NCI-H146 (cell line): ENCODE data around the gene KCNN3.
A peak's percentile ranks its signal among the peaks of the same experiment; 100 is the strongest.

Source experiments
- DNase-seq: peaks from one replicate; lab custom pipeline; 2025; lab: John Stamatoyannopoulos, UW

The KCNN3 gene

DNA sequence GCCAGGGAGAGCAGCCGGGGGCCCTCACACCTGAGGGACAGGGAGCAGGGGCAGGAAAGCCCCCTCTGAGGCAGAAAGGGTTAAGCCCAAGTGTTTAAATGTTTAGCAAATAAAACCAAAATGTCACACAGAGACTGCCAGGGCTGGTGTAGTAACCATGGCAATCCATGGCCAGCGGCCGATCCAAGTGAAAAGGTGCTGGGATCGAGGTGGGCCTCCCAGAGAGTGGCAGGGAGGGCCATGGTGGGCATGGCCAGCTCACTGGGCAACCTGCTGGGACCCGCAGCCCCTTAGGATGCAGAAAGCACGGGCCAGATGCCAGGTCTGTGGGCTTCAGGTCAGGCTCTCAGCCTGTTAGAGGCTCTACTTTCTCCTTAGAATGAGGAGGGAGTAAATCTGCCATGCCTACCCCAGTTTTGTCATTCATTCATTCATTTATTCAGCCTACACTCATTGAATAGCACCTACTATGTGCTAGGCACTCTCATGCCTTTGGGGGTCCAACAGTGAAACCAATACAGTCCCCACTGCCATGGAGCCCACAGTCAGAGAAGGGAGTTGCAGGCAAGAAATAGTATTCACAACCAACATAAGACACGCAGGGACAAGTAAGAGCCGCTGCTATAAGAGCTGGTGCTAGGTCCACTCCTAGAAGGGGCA, 56.1 kb downstream of the KCNN3 start:
- no peak for DNase-seq

DNA sequence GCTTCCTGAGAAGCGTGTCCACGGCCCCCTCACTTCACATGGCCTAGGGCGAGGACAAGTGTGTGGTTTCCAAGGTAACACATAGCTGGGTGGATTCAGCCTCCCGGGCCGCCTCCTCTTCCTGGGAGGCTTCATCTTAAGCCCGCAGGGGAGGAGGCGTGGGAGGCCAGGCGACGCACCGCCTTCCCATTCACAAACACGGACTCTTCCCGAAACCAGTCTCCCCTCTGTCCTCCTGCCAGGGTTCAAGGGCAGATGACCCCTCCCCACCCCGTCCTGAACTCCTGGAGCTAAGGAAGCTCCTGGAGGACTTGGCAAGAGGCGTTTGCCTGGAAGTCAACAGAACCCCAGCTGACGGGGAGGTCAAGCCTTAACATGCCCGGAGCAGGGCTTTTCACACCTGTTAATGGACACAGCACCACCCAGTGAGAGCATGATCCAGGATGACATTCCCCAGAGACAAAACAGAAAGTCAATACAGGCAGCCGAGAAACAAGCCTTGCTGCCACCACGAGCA, 56.7 kb downstream of the KCNN3 start:
- DNase-seq, result peak; percentile 94

DNA sequence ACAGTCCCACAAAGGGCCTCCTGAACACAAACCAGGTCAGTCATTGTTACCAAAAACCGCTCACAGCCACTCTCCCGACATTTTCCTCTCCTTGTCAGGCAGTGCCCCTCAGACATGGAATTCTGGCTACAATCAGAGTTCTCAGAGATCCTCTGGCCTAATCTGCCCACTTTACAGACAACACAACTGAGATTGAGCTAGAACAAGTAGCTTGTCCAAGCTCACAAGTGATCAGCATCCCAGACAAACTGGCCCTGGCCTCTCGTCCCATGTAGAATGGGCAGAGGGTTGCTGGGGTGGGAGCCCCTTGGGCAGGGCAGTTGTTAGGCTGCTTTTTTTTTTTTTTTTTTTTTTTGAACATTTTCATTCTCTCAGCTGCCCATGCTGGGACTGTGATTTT, 57.2 kb downstream of the KCNN3 start:
- DNase-seq, result no peak

DNA sequence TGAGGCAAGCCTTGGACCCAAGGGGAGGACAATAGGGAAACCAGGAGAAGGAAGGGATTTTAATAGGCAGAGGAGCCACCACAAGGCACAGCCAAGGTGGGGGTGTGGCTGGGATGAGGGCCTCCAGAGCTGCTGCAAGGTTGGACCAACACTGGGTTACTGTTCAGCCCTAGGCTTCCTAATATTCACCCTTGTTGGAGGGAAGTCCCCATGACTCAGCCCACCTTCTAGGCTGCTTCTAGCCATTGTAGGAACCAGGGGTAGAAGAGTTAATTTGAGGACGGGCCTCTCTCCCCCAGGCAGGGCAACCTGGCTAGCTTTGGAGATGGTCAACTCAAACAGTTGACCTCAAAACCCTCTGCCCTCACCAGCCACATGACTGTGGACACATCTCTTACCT, 59.5 kb downstream of the KCNN3 start:
- no peak for DNase-seq

DNA sequence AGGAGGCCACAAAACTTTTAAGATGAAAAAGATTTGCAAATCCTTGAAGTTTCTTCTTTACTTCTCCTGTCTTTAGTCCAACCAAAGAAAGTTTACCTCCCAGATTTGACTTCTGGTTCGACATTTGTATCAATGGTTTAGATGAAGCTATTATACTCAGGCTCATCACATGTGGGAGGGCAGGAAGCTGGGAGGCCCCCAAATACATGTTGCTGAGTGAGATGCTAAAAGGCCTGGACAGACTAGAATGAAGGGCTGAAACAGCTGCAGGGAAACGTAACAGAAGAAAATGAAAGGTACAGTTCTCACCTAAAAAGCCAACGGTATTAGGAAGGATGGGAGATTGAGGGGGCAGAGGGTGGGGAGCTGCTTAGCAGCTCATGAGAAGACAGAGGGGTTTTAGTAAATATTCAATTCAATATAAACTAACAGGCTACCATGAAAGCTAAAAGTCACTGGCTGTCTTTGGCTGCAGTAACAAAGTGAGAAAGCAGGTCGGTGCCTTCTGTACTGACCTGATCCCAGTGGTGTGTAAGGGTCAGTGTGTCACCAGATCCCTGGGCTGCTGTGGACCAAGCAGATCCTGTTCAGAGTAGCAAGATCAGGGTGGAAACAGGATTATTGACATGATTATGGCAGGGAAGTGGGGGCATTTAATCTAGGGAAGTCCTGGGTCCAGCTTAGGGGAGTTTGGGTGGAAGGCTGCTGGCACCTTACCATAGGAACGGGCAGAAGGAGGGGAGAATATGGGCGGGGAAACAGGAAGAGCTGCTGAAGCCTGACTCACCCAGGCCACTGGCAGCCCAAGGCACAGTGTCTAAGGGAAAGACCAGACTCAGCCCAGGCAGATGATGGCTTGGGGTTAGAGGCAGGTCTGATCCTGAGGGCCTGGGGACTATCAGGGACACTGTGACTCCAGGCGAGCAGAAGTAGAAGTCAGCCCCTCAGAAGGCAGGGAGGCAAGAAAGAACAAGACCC, 60.4 kb downstream of the KCNN3 start:
- no peak for DNase-seq

DNA sequence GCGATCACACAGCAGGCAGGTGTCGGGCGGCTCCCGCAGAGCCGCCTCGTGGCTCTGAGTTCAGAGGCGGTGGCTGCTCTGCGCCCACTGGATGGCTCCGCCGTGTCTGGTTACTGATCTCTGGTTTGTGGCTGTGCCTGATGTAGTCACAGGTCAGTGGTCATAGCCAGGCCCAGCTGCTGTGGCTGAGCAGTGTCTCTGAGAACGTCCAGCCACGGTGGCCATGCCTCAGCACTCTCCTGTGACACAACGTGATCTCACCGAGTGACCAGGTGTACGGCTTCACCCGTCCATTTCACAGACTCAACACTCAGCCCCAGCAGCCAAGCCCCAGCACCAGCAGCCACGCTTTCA, 61.2 kb downstream of the KCNN3 start:
- no peak for DNase-seq

DNA sequence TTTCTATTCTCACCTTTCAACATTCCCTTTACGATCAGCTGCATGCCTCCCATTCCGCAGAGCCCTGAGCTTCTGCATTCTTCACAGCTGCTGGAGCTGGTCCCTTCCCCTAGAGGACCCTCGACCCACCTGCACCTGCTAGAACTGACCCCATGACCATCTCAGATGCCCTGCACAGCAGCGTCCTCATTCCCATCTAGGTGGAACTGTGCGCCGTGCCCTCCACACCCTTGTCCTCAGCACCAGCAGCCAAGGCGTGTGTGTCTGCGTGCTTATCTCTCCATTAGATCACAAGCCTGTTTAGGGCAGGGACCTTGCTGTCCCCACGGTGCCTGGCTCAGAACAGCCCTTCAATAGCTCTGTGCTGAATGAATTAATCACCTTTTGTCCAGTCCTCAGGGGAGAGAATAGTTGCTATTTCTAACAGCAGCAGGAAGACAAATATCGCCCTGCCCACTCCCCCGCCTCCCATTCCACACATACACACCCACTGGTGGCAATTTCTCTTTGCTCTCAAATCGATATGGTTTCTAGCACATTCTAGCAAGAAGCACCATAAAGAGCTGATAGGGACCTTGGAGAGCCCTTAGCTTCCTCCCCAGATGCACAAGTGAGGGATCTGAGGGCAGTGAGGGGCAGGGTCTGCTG, 61.7 kb downstream of the KCNN3 start:
- no peak for DNase-seq

DNA sequence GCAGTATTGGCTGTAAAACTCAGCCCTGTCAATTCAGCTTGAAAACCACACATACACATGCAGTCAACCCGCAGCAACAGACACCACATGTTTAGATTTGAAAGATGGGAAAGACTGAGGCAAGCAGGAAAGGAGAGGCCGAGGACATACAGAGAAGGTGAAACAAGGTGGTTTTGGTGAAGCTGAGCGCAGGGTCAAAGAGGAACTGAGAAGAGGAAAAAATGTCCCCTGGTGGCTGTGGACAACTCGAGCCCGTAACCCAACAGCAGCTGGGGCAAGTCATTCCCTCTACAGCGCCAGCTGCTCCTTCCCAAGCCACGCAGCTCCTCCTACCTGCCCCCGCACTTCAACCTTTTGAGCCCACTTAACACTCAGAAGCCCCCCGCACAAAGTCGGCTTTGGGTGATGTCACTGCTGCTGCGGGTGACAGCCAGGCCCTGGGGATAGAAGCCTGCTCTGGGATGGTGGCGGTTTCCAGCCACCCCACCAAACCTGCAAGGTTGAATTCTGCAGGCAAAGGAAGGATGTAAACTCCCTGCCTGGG, 63.0 kb downstream of the KCNN3 start:
- no peak for DNase-seq

DNA sequence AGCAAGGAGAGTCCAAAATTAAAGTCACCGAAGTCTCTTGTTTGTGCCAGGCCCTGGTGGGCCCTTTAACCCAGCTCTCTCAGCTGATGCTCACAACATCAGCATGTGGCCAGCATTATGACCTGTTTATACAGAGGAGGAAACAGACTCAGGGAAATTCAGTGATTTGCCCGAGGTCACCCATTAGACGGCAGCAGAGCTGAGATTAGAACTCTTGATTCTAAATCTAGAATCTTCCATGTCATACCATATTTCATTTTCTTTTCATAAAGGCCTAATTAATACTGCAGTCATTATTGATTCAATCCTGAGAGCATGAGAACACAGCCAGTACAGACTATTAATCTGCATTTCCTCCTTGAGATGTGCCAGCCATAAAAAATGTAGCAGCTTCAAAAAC, 63.7 kb downstream of the KCNN3 start:
- DNase-seq, result no peak

DNA sequence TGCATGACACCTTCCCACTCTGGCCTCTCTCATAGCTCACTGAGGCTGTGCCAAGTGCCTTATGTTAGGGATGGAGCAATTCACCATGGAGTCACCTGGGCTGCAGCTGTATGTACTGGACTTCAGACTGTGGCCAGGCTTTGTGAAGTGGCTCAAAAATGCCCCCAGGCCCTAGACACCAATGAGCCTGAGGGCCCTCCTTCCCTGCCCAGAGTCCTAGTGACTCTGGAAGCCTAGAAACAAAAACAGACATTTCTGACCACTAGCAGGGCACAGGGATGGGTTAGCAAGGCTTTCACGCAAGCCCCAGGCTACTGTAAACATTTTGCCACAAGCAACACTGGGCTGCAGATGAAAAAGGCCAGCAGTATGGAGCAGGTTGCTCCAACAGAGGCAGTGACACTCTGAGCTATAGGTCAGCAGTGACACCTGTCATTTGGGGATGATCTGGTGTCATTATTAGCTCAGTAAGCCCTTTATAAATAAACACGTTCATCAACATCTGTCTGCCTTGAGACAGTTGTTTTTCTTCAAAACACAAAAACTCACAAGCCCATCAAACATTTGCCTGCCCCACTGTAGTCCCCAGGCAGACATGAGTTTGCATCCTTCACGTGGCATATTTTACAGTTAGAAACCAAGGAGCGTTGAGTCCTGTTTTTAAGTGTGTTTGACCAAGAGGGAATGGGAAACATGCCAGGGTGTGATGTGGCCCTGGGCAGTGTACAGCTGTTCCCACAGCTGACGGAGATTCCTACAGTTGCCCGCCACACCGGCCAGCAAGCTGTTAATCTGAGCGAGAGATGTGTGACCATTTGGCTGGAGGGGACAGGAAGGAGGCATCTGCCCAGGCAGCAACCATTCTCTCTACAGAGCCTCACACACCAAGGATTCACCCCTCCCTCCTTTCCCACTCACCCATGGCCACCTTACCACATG, 66.8 kb downstream of the KCNN3 start:
- peak; percentile 77 for DNase-seq

DNA sequence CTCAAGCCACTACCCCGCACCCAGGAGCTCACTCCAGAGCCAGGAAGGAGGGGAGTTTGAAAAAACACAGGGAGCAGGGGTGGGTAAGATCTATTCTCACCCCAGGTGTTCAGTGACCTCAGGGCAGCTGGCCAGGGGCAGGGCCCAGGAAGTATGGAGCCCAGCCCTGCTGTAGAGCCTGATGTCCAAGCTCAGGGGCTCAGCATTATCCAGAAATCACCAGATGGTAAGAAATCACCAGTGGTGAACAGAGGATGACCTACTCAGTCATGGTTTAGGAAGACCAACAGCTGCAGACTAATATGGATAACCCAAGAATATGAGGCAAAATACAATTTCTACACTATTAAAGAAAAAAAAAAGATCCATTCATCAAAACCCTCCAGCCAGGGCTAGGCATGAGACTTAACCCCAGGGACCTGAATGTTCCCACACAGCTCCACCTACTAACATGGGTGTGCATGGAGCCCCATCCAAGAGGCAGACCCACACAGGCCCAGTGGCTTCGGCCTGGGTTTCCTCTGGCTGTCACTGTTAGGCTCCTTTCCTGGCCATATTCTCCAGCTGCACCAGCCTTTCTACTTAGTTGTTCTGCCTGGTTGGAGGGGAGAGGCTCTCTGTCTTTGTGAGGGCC, 67.6 kb downstream of the KCNN3 start:
- no peak for DNase-seq

DNA sequence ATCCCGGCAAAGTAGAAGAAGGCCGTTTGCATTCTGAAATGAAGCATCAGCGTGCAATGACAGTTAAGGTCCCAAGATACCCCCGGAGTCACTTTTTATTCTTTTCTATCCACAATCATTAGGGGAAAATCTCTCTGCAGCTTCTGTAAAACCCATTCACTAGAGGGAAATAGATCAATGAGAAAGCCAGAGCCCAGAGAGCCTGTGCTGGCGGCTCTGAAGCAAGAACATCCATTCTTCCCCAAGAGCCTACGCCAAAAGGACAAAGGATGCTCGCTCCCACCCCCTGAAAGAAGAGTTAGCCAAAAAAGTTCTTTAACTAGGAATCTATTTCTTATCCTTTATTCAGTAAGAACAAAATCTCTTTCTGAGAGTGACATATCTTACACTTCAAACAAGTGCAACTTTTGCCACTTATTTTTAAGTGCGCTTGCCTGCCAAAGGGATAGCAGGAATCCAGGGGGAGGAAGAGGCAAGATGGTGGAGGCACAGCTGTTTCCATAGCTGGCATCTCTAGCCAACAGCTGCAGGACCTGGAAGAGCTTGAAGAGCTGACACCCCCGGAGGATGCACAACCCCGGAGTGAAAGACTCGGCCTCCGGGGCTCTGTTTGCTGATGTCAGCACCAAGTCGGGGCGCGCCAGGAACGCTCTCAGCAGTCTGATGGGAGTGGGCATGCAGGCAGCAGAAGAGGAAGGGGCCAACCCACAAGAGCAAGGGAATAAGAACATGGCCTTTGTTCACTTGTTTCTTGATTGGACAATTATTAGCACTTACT, 68.7 kb downstream of the KCNN3 start:
- DNase-seq, result no peak

DNA sequence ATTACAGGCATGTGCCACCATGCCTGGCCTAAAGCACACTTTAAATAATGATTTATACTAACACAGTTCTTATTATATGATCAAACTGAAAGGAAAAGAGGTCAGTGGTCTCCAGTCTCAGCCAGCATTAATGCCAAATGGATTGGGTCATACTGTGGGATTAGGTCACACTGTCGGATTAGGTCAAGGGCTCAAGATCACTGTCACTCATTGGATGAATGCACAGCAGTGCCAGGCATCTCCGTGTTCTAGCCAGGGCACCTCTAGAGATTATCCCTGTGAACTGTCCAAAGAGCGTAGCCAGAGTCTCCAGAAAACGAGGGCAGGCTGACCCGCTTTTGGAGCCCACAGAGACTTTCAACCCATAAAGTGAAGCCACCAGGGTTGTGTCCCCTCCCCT, 70.9 kb downstream of the KCNN3 start:
- DNase-seq, result no peak

DNA sequence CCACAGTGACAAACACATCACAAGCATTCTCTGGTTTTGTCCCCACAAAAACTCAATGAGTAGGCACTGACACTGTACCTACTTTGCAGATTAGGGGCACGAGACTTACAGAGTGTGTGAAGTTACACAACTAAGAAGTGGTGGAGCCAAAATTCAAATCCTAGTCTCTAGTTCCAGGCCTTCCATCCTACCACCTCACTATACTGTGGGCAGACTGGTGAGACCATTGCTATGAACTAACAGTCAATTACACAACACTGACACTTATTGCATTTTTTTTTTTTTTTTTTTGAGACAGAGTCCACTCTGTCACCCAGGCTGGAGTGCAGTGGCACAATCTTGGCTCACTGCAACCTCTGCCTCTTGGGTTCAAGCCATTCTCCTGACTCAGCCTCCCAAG, 71.4 kb downstream of the KCNN3 start:
- DNase-seq, result no peak

DNA sequence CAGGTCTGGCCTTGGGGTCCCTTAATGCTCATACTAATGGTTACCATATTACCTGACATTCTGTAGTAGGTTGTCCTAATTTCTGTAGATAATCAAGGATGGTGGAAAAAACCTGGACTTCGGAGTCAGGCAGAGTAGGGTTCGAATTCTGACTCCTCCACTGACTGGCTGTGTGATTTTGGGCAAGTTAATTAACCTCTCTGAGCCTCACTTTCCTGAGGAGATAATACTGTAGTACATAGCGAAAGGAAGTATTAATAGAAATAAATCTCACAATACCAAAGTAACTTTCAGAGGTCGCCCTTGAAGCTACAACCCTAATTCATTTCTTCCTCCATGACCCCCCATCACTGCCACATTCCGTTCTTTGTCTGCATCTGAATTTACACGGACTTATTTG, 72.9 kb downstream of the KCNN3 start:
- DNase-seq, result no peak

DNA sequence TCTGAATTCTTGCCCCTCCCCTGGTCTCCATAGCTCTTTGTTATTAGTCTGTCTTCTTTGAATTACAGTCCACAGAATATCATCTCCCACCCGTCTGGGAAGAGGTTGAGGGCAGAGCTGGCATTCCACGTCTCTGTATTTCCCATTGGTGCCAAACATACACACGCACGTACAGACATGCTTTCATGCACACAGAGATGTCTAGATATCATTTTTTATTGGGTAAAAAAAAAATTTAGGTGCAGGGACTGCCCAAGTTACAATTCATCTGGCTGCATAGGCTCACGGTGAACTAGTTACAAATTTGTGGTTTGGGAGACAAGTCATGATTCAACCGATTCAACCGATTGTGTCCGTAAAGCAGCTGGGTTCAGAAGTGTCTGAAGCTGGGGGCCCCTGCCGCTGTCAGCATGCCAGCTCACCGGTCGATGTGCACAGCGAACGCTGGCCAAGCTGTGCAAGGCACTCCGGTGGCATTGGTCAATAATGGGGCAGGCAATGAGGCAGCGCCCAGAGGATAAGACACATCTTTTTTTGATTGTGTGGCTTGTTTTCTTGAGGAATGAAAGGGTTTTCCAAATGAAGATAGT, 73.7 kb downstream of the KCNN3 start:
- no peak for DNase-seq

DNA sequence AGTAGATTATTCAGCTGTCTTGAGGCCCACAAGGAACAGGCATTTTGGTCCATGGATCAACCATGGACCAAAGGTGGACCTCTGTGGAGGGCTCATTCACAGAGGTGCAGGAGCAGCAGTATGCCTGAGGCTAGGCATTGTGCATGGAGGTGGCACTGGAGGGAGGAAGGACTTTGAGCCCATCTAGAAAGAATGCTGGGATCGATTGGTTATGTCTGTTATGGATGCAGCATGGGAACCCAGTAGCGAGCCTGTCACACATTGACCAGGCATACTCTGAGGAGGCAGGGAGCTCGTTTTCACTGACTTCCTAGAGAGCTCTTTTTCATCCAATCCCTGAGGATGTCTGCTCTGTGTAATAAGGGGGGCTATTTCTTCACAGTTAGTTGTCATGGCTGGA, 75.5 kb downstream of the KCNN3 start:
- DNase-seq, result no peak

DNA sequence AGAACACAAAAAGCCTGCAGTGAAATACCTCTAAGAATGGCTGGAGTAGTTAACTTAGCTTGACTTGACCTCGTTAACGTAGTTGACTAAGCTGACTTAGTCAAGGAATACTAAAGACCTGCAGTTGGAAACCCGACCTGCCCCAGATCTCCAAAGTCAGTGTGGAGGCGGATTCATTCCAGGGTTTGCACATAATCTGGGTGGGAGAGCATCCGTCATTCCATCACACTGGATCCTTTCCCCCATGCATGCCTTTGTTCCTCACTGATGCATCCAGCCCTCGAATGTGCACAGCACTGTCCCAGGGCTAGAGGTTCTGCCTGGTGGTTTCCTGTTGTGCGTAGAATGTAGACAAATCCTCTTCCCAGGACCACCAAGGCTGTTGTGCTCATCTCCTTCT, 76.4 kb downstream of the KCNN3 start:
- no peak for DNase-seq

DNA sequence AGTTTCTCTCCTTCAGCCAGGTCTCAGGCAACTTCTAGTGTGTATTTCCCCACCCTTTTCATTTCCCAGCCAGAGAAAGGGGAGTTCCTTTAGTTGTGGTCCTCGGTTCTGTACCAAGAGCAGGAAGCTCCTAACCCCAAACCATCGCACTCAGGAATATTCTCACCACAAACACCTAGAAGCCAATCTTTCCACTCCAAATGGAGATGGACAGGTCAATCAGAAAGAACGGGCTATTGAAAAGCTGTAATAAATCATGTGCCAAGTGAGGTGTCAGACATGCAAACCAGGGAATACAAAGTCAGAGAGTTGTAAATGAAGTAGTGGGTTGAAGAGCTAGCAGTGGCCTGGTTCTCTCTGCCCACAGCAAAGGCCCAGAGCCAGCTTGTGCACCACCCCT, 77.2 kb downstream of the KCNN3 start:
- DNase-seq, result no peak
